ENCODE measurements around the gene PPP1R7.
"Not testable (repeated sequence)": the region's sequence is repeated elsewhere in the genome, so short reads cannot be mapped to it uniquely, and the experiment has no call there.

The PPP1R7 gene

GRCh38 chr2:241177526-241178334, 27.5 kb downstream of the PPP1R7 start:
- no peak for DNase-seq

- DNase-seq = no peak
Measured at GRCh38 chr2:241178961-241179360, 28.7 kb downstream of the PPP1R7 start.

- no peak for DNase-seq
Measured at GRCh38 chr2:241179899-241180298, 29.6 kb downstream of the PPP1R7 start.

- no peak for DNase-seq
Measured at GRCh38 chr2:241180495-241180894, 30.2 kb downstream of the PPP1R7 start.

GRCh38 chr2:241182126-241182525, 31.9 kb downstream of the PPP1R7 start:
- no peak for DNase-seq

GRCh38 chr2:241182531-241183133, 32.4 kb downstream of the PPP1R7 start:
- no peak for DNase-seq

- DNase-seq = no peak
Measured at GRCh38 chr2:241183221-241183620, 33.0 kb downstream of the PPP1R7 start.

- no peak for DNase-seq
Measured at GRCh38 chr2:241184901-241185300, 34.6 kb downstream of the PPP1R7 start.

- no peak for DNase-seq
Measured at GRCh38 chr2:241185961-241186360, 35.7 kb downstream of the PPP1R7 start.

- DNase-seq = no peak
Measured at GRCh38 chr2:241187101-241187917, 37.0 kb downstream of the PPP1R7 start.

- DNase-seq = no peak
Measured at GRCh38 chr2:241187918-241188234, 37.6 kb downstream of the PPP1R7 start.

- DNase-seq = no peak
Measured at GRCh38 chr2:241188361-241189092, 38.3 kb downstream of the PPP1R7 start, which contains the start of gene ANO7. ANO7 (plus strand) TSS chr2:241188677; CDS start chr2:241190064, 1,387 bp downstream.

GRCh38 chr2:241189093-241189855, 39.0 kb downstream of the PPP1R7 start:
- no peak for DNase-seq

GRCh38 chr2:241189856-241190201, 39.6 kb downstream of the PPP1R7 start:
- DNase-seq = no peak

- DNase-seq = peak; percentile 52
Measured at GRCh38 chr2:241190291-241190981, 40.2 kb downstream of the PPP1R7 start.

GRCh38 chr2:241191081-241191480, 40.8 kb downstream of the PPP1R7 start:
- peak; percentile 58 for DNase-seq

- DNase-seq = peak; percentile 79
Measured at GRCh38 chr2:241193271-241193670, 43.0 kb downstream of the PPP1R7 start.

- no peak for DNase-seq
Measured at GRCh38 chr2:241194811-241195210, 44.5 kb downstream of the PPP1R7 start.

GRCh38 chr2:241195506-241196130, 45.4 kb downstream of the PPP1R7 start:
- DNase-seq = no peak

- not testable (repeated sequence) for DNase-seq
Measured at GRCh38 chr2:241197246-241197645, 47.0 kb downstream of the PPP1R7 start.

- DNase-seq = no peak
Measured at GRCh38 chr2:241197947-241198346, 47.7 kb downstream of the PPP1R7 start.

Measured in hematopoietic multipotent progenitor cell treated with erythropoietin and hydrocortisone succinate and interleukin-3 and kit ligand, for 6 days (in vitro differentiated cells).